SK-N-SH treated with all-trans-retinoic acid at 6 μM for 48 hours (cell line): ENCODE data around the gene ANKRD11.

ENCODE experiments used
- ATAC-seq: fragments of 200-7000 bp; cut with Tn5 transposase; 3 replicates; pipeline ENCODE4 v1.9.1; 2020; ENCODE audit warnings: mild to moderate bottlenecking, moderate library complexity
- ARNTL ChIP-seq: fragments of 450-650 bp; formaldehyde crosslinking; IDR thresholded peaks from 2 replicates; pipeline ENCODE4 v1.5.0; 2020; ENCODE audit warnings: low read depth, mild to moderate bottlenecking, moderate library complexity, borderline replicate concordance
- CREB5 ChIP-seq: fragments of 250-450 bp; sonication (Bioruptor Pico); IDR thresholded peaks from 2 replicates; pipeline ENCODE4 v1.5.1; 2020; ENCODE audit warnings: low read depth, mild to moderate bottlenecking, moderate library complexity
- CSDC2 ChIP-seq: fragments of 250-450 bp; sonication (Bioruptor Pico); IDR thresholded peaks from 2 replicates; pipeline ENCODE4 v1.5.0; 2020; ENCODE audit warnings: mild to moderate bottlenecking, moderate library complexity
- CSRNP3 ChIP-seq: fragments of 250-450 bp; sonication (Bioruptor Pico); IDR thresholded peaks from 2 replicates; pipeline ENCODE4 v1.5.1; 2021; ENCODE audit warnings: mild to moderate bottlenecking, moderate library complexity
- ESRRG ChIP-seq: fragments of 250-450 bp; sonication (Bioruptor Pico); IDR thresholded peaks from 2 replicates; pipeline ENCODE4 v1.6.1; 2021; ENCODE audit warnings: mild to moderate bottlenecking
- GLIS3 ChIP-seq: fragments of 250-450 bp; sonication (Bioruptor Pico); IDR thresholded peaks from 2 replicates; pipeline ENCODE4 v1.5.0; 2020; ENCODE audit warnings: mild to moderate bottlenecking, moderate library complexity
- ISL1 ChIP-seq: fragments of 250-450 bp; sonication (Bioruptor Pico); IDR thresholded peaks from 2 replicates; pipeline ENCODE4 v2.1.2; 2022; ENCODE audit warnings: mild to moderate bottlenecking, moderate library complexity
- OSR1 ChIP-seq: fragments of 250-450 bp; sonication (Bioruptor Pico); IDR thresholded peaks from 2 replicates; pipeline ENCODE4 v1.8.0; 2022; ENCODE audit warnings: moderate library complexity, mild to moderate bottlenecking, inconsistent platforms
- PATZ1 ChIP-seq: fragments of 250-450 bp; sonication (Bioruptor Pico); IDR thresholded peaks from 2 replicates; pipeline ENCODE4 v1.8.0; 2020; ENCODE audit warnings: mild to moderate bottlenecking, moderate library complexity, borderline replicate concordance
- POU6F1 ChIP-seq: fragments of 250-450 bp; sonication (Bioruptor Pico); IDR thresholded peaks from 2 replicates; pipeline ENCODE4 v1.8.0; 2021; ENCODE audit warnings: low read depth, mild to moderate bottlenecking, moderate library complexity, borderline replicate concordance
- PPARA ChIP-seq: fragments of 250-450 bp; sonication (Bioruptor Pico); IDR thresholded peaks from 2 replicates; pipeline ENCODE4 v1.5.0; 2020; ENCODE audit warnings: mild to moderate bottlenecking, borderline replicate concordance
- RARB ChIP-seq: fragments of 250-450 bp; sonication (Bioruptor Pico); IDR thresholded peaks from 2 replicates; pipeline ENCODE4 v1.8.0; 2021; ENCODE audit warnings: mild to moderate bottlenecking, moderate library complexity
- SNAI2 ChIP-seq: fragments of 250-450 bp; sonication (Bioruptor Pico); IDR thresholded peaks from 2 replicates; pipeline ENCODE4 v1.5.0; 2020; ENCODE audit warnings: mild to moderate bottlenecking, moderate library complexity
- TCF4 ChIP-seq: fragments of 250-450 bp; sonication (Bioruptor Pico); IDR thresholded peaks from 2 replicates; pipeline ENCODE4 v1.8.0; 2021; ENCODE audit warnings: mild to moderate bottlenecking, moderate library complexity, borderline replicate concordance
- TSHZ2 ChIP-seq: fragments of 250-450 bp; sonication (Bioruptor Pico); IDR thresholded peaks from 2 replicates; pipeline ENCODE4 v1.5.0; 2020; ENCODE audit warnings: mild to moderate bottlenecking, moderate library complexity
- ZC3H10 ChIP-seq: fragments of 250-450 bp; sonication (Bioruptor Pico); IDR thresholded peaks from 2 replicates; pipeline ENCODE4 v1.5.1; 2021; ENCODE audit warnings: mild to moderate bottlenecking, moderate library complexity
- ZFP3 ChIP-seq: fragments of 250-450 bp; sonication (Bioruptor Pico); IDR thresholded peaks from 2 replicates; pipeline ENCODE4 v1.5.0; 2020; ENCODE audit warnings: mild to moderate bottlenecking, moderate library complexity
- ZFP30 ChIP-seq: fragments of 450-650 bp; formaldehyde crosslinking; IDR thresholded peaks from 2 replicates; pipeline ENCODE4 v1.5.0; 2022; ENCODE audit warnings: mild to moderate bottlenecking, moderate library complexity
- ZNF565 ChIP-seq: fragments of 450-650 bp; formaldehyde crosslinking; conservative IDR thresholded peaks from 2 replicates; pipeline ENCODE4 v1.5.0; 2020; ENCODE audit warnings: low read depth, mild to moderate bottlenecking, moderate library complexity
- ZNF8 ChIP-seq: fragments of 450-650 bp; formaldehyde crosslinking; IDR thresholded peaks from 2 replicates; pipeline ENCODE4 v1.5.0; 2020; ENCODE audit warnings: mild to moderate bottlenecking, moderate library complexity

ANKRD11 gene

GRCh38 chr16:89423681-89424260 is 66.6 kb downstream of the ANKRD11 start:
- ATAC-seq = no peak
- TF ChIP-seq ISL1 (CRISPR knock-in tag) = no peak
- TF ChIP-seq PPARA (CRISPR knock-in tag) = no peak
- TF ChIP-seq ZFP3 (CRISPR knock-in tag) = no peak
- no peak for TF ChIP-seq ZNF8
- no peak for TF ChIP-seq ESRRG (CRISPR knock-in tag)
- no peak for TF ChIP-seq TSHZ2 (CRISPR knock-in tag)
- no peak for TF ChIP-seq ZC3H10 (CRISPR knock-in tag)
- TF ChIP-seq CSDC2 = no peak
- TF ChIP-seq ZFP30 = no peak

GRCh38 chr16:89422905-89423630 is 67.3 kb downstream of the ANKRD11 start:
- TF ChIP-seq TCF4 (CRISPR knock-in tag) (no peak), CREB5 (CRISPR knock-in tag) (no peak), ZNF8 (no peak), TSHZ2 (CRISPR knock-in tag) (no peak), ZNF565 (CRISPR knock-in tag) (no peak), SNAI2 (CRISPR knock-in tag) (no peak), CSDC2 (no peak), RARB (CRISPR knock-in tag) (no peak), POU6F1 (CRISPR knock-in tag) (no peak), PATZ1 (CRISPR knock-in tag) (no peak), GLIS3 (CRISPR knock-in tag) (no peak), ISL1 (CRISPR knock-in tag) (no peak), ZFP3 (CRISPR knock-in tag) (no peak), OSR1 (CRISPR knock-in tag) (no peak)
- ATAC-seq = peak; percentile 64

GRCh38 chr16:89422527-89422904 is 67.8 kb downstream of the ANKRD11 start:
- TF ChIP-seq ZFP3 (CRISPR knock-in tag) (no peak), CSDC2 (no peak), RARB (CRISPR knock-in tag) (no peak), ARNTL (CRISPR knock-in tag) (no peak), OSR1 (CRISPR knock-in tag) (no peak), POU6F1 (CRISPR knock-in tag) (no peak), ZNF8 (no peak), PATZ1 (CRISPR knock-in tag) (no peak), ZNF565 (CRISPR knock-in tag) (no peak), CSRNP3 (CRISPR knock-in tag) (no peak), ZC3H10 (CRISPR knock-in tag) (no peak), GLIS3 (CRISPR knock-in tag) (no peak)
- no peak for ATAC-seq
